Measurements from ENCODE around the gene NNMT.

The NNMT gene

GRCh38 chr11:114284914-114285313, 11.3 kb upstream of the NNMT start:
- DNase-seq (ENCODE audit: low spot score): no peak

- DNase-seq (ENCODE audit: low spot score): no peak
Observed at GRCh38 chr11:114285599-114285998, 10.6 kb upstream of the NNMT start.

- DNase-seq (ENCODE audit: low spot score): no peak
Observed at GRCh38 chr11:114286229-114286628, 10.0 kb upstream of the NNMT start.

DNA sequence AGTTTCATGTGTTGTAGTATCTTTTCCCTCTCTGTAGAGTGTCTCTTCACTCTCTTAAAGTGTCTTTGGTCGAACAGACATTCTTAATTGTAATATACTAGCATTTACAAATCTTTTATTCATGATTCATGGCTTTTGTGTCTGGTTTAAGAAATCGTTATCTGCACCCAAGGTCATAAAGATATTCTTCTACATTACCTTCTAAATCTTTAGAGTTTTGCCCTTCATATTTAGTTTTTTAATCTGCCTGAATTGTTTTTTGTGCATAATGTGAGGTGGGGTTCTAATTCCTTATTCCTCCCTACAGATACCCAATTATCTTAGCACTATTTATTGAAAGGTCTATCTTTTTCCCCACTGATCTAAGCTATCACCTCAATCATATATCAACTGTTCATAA, 9.0 kb upstream of the NNMT start:
- DNase-seq (ENCODE audit: low spot score): no peak

GRCh38 chr11:114288136-114288535, 8.1 kb upstream of the NNMT start:
- DNase-seq (ENCODE audit: low spot score): no peak

DNA sequence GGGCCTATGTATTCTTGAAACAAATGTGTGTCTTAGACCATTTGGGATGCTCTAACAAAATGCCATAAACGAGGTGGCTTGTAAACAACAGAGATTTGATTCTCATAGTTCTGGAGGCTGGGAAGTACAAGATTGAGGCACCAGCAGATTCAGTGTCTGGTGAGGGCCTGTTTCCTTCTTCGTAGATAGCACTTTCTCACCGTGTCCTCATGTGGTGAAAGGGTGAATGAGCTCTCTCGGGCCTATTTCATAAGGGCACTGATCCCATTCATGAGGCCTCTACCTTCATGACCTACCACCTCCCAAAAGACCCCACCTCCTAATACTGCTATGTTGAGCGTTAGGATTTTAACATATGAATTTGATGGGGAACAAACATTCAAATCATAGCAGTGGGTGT, 6.4 kb upstream of the NNMT start:
- no peak for DNase-seq (ENCODE audit: low spot score)

GRCh38 chr11:114290503-114291235, 5.5 kb upstream of the NNMT start:
- no peak for DNase-seq (ENCODE audit: low spot score)

DNA sequence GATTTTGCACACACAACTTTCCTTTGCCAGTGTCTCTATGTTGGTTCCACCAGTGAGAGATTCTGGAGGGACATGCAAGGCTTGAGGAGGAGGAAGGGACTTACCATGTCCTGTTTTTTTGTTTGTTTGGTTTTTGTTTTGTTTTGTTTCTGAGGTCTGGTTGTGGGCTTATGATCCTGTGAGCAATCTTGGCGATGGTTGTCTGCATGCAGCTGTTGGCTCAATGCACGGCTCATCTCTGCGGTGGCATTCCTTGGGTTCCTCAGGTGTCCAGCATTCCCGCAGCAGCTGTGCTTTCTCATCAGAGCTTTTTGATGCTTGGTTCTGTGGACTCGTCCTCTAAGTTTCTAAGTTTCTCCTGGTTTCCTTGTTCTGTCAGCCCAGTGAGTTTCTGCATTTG, 4.8 kb upstream of the NNMT start:
- DNase-seq (ENCODE audit: low spot score): no peak

GRCh38 chr11:114291842-114292680, 4.1 kb upstream of the NNMT start:
- DNase-seq (ENCODE audit: low spot score): no peak

- DNase-seq (ENCODE audit: low spot score): no peak
Observed at GRCh38 chr11:114293201-114293711, 2.9 kb upstream of the NNMT start.

DNA sequence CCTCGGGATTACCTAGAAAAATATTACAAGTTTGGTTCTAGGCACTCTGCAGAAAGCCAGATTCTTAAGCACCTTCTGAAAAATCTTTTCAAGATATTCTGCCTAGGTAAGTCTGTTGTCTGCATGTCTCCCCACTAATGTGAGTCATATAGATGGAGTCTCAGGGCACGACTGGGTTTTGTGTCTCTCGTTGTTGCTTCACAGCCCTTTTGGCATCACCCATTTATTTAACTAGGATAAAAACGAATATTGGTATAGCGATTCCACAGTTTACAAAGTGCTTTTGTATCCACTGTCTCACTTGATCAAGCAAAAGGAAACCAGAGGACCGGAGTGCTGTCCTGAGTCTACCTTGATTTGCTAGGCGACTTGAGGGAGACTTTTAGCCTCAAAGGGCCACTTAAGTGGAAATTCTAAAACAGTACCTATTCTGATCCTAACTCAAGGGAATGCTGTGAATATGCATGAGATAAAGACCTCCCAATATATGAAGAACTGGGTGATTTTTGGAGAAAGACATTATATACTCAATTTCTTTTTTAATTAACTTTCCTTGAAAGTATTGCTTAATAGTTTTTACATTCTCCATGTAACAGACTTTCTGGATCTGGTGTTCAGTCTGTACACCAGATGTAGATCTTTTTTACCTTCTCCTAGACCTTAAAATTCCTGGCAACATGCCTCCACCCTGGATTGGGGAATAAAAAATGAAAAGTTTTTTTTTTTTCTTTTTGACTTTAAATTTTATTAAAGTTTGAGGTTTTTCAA, 590 bp downstream of the NNMT start:
- no peak for DNase-seq (ENCODE audit: low spot score)

GRCh38 chr11:114297806-114298709, 1.9 kb downstream of the NNMT start:
- DNase-seq (ENCODE audit: low spot score): no peak

- no peak for DNase-seq (ENCODE audit: low spot score)
Observed at GRCh38 chr11:114298710-114299109, 2.5 kb downstream of the NNMT start.

DNA sequence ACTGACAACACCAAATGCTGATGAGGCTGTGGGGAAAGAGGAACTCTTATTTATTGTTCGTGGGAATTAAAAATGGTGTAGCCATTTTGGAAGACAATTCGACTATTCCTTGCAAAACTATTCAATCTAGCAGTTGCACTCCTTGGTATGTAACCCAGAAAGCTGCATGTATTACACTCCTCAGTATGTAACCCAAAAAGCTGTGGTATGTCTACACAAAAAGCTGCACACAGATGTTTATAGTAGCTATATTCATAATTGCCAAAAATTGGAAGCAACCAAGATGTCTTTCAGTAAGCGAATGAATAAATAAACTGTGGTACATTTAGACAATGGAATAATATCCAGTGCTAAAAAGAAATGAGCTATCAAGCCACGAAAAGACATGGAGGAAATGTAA, 4.9 kb downstream of the NNMT start:
- DNase-seq (ENCODE audit: low spot score): no peak

- no peak for DNase-seq (ENCODE audit: low spot score)
Observed at GRCh38 chr11:114301927-114302326, 5.7 kb downstream of the NNMT start.

DNA sequence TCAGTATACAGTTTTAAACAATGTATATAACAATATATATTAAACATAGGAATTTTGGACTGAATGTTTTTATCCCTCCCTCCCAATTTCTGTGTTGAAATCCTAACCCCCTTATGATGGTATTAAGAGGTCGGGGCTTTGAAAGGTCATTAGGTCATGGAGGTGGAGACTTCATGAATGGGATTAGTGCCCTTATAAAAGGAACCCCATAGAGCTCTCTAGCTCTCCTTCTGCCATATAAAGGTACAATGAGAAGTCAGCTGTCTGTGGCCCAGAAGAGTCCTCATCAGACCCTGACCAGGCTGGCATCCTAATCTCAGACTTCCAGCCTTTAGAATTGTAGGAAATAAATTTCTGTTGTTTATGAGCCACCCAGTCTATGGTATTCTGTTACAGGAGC, 6.5 kb downstream of the NNMT start:
- DNase-seq (ENCODE audit: low spot score): no peak

- DNase-seq (ENCODE audit: low spot score): no peak
Observed at GRCh38 chr11:114304065-114304464, 7.9 kb downstream of the NNMT start.

DNA sequence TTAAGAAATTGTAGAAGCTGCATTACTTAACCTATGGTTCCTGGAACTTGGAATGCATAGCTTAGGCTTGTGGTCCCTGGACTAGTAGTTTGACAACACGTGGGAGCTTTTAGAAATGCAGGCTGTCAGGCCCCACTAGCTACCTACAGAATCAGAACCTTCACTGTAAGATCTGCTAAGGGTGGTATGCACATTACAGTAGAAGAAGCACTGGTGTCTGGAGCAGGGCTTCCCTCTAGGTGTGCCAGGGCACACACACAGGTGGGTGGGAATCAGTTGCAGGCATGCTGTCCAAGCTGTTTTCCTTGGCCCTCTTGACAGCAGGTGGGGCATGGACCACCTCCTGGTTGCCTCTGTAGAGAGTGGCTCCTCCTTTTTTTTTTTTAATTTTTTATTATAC, 8.8 kb downstream of the NNMT start:
- DNase-seq (ENCODE audit: low spot score): no peak

GRCh38 chr11:114307524-114308203, 11.5 kb downstream of the NNMT start:
- DNase-seq (ENCODE audit: low spot score): no peak

GRCh38 chr11:114308689-114309089, 12.5 kb downstream of the NNMT start:
- DNase-seq (ENCODE audit: low spot score): no peak

- no peak for DNase-seq (ENCODE audit: low spot score)
Observed at GRCh38 chr11:114309517-114309916, 13.3 kb downstream of the NNMT start.

All from putamen (tissue), 1 donor.